GM18520 (cell line): ENCODE results near the gene SNAP29.
A peak's percentile ranks its signal among the peaks of the same experiment; 100 is the strongest.
"Not testable (repeated sequence)": the region's sequence is repeated elsewhere in the genome, so short reads cannot be mapped to it uniquely, and the experiment has no call there.

ENCODE experiments used
- ATAC-seq: cut with Tn5 transposase; IDR thresholded peaks from one replicate; pipeline ENCODE4 v1.9.1; 2021; ENCODE audit not compliant: unreplicated experiment

SNAP29 gene

GRCh38 chr22:20834206-20834605, 24.6 kb upstream of the SNAP29 start:
- ATAC-seq, result no peak

- no peak for ATAC-seq
Observed at GRCh38 chr22:20834725-20835124, 24.1 kb upstream of the SNAP29 start.

GRCh38 chr22:20836987-20837823, 21.6 kb upstream of the SNAP29 start:
- ATAC-seq, result no peak

GRCh38 chr22:20839354-20839753, 19.5 kb upstream of the SNAP29 start:
- not testable (repeated sequence) for ATAC-seq

- no peak for ATAC-seq
Observed at GRCh38 chr22:20839837-20840645, 18.8 kb upstream of the SNAP29 start.

GRCh38 chr22:20840646-20841371, 18.0 kb upstream of the SNAP29 start:
- no peak for ATAC-seq

- ATAC-seq, result no peak
Observed at GRCh38 chr22:20843501-20843900, 15.3 kb upstream of the SNAP29 start.

GRCh38 chr22:20844055-20845037, 14.5 kb upstream of the SNAP29 start:
- ATAC-seq, result no peak

GRCh38 chr22:20847318-20847822, 11.4 kb upstream of the SNAP29 start:
- ATAC-seq, result no peak

- no peak for ATAC-seq
Observed at GRCh38 chr22:20852076-20852475, 6.7 kb upstream of the SNAP29 start.

GRCh38 chr22:20852503-20852902, 6.3 kb upstream of the SNAP29 start:
- ATAC-seq, result no peak

- ATAC-seq, result no peak
Observed at GRCh38 chr22:20853236-20853660, 5.6 kb upstream of the SNAP29 start.

GRCh38 chr22:20857247-20857643, 1.6 kb upstream of the SNAP29 start:
- no peak for ATAC-seq

- ATAC-seq, result peak; percentile 30
Observed at GRCh38 chr22:20857838-20858614, 781 bp upstream of the SNAP29 start.

GRCh38 chr22:20859615-20860014, 808 bp downstream of the SNAP29 start:
- no peak for ATAC-seq

GRCh38 chr22:20862540-20862939, 3.7 kb downstream of the SNAP29 start:
- ATAC-seq, result no peak

- ATAC-seq, result no peak
Observed at GRCh38 chr22:20863366-20863765, 4.6 kb downstream of the SNAP29 start.

GRCh38 chr22:20864186-20864908, 5.5 kb downstream of the SNAP29 start:
- no peak for ATAC-seq

GRCh38 chr22:20865331-20865730, 6.5 kb downstream of the SNAP29 start:
- ATAC-seq, result no peak
